HepG2 (cell line): Measurements from ENCODE around the gene SLC28A1. TPM values are rescaled to one million over a fixed set of nuclear protein-coding genes. Genes with fewer than 3 reads are reported as not detected.
A peak's percentile ranks its signal among the peaks of the same experiment; 100 is the strongest.

Experiments
- CCAR2 ChIP-seq: fragments of 200-400 bp; formaldehyde crosslinking; optimal IDR thresholded peaks from 2 replicates; pipeline ENCODE3; 2018; ENCODE audit warnings: low read depth, mild to moderate bottlenecking, low read length, moderate library complexity
- GTF2F1 ChIP-seq: fragments of 150-350 bp; IDR thresholded peaks from 2 replicates; pipeline ENCODE4 v1.6.1; 2014; ENCODE audit warnings: low read length
- MED1 ChIP-seq: sonication (generic); formaldehyde crosslinking; IDR thresholded peaks from 2 replicates; pipeline ENCODE4 v1.4.0; 2020; ENCODE audit warnings: missing genetic modification reagents
- NFIB ChIP-seq: sonication (generic); formaldehyde crosslinking; IDR thresholded peaks from 2 replicates; pipeline ENCODE4 v1.9.0; 2021; ENCODE audit warnings: missing genetic modification reagents, mild to moderate bottlenecking, borderline replicate concordance
- NR2F6 ChIP-seq, 2 experiments: IDR thresholded peaks; 2 replicates each; pipeline ENCODE4 v1.6.1; 2016; ENCODE audit warnings: antibody characterized with exemption in 1 of 2, mild to moderate bottlenecking in 1 of 2
- PCBP2 ChIP-seq: fragments of 200-400 bp; formaldehyde crosslinking; optimal IDR thresholded peaks from 2 replicates; pipeline ENCODE3; 2018; ENCODE audit warnings: low read length, low read depth; ENCODE audit not compliant: poor library complexity, severe bottlenecking
- RAD21 ChIP-seq: fragments of 450-650 bp; formaldehyde crosslinking; IDR thresholded peaks from 2 replicates; pipeline ENCODE4 v1.5.0; 2020; ENCODE audit warnings: mild to moderate bottlenecking
- RXRB ChIP-seq: IDR thresholded peaks from 2 replicates; pipeline ENCODE4 v1.6.1; 2016; ENCODE audit warnings: borderline replicate concordance, missing genetic modification reagents, missing compliant biosample characterization
- SIN3A ChIP-seq: IDR thresholded peaks from 2 replicates; pipeline ENCODE4 v1.6.1; 2011; ENCODE audit warnings: low read depth, mild to moderate bottlenecking, control low read depth, low read length, borderline replicate concordance
- SP4 ChIP-seq: sonication (generic); formaldehyde crosslinking; IDR thresholded peaks from 2 replicates; pipeline ENCODE4 v1.8.1; 2023; ENCODE audit warnings: mild to moderate bottlenecking, missing genetic modification reagents
- STAG1 ChIP-seq: sonication (generic); formaldehyde crosslinking; IDR thresholded peaks from 2 replicates; pipeline ENCODE4 v1.4.0; 2020; ENCODE audit warnings: missing genetic modification reagents
- TARDBP ChIP-seq: sonication (generic); formaldehyde crosslinking; IDR thresholded peaks from 2 replicates; pipeline ENCODE4 v1.8.0; 2022; ENCODE audit warnings: mild to moderate bottlenecking, missing genetic modification reagents
- ZBTB20 ChIP-seq: sonication (generic); formaldehyde crosslinking; IDR thresholded peaks from 2 replicates; pipeline ENCODE4 v1.8.1; 2023; ENCODE audit warnings: missing genetic modification reagents, low read depth, mild to moderate bottlenecking, borderline replicate concordance
- ZNF124 ChIP-seq: sonication (generic); formaldehyde crosslinking; IDR thresholded peaks from 2 replicates; pipeline ENCODE4 v1.4.0; 2020; ENCODE audit warnings: missing genetic modification reagents
- ZNF205 ChIP-seq: IDR thresholded peaks from 2 replicates; pipeline ENCODE4 v1.6.1; 2018; ENCODE audit warnings: missing biosample characterization, missing genetic modification reagents
- ZNF317 ChIP-seq: sonication (generic); formaldehyde crosslinking; IDR thresholded peaks from 2 replicates; pipeline ENCODE4 v1.5.0; 2020; ENCODE audit warnings: mild to moderate bottlenecking, missing genetic modification reagents
- ZNF501 ChIP-seq: sonication (generic); formaldehyde crosslinking; IDR thresholded peaks from 2 replicates; pipeline ENCODE4 v1.5.1; 2020; ENCODE audit warnings: mild to moderate bottlenecking, moderate library complexity, missing genetic modification reagents
- ZNF577 ChIP-seq: sonication (generic); formaldehyde crosslinking; IDR thresholded peaks from 2 replicates; pipeline ENCODE4 v1.4.0; 2020; ENCODE audit warnings: mild to moderate bottlenecking, low read depth, missing genetic modification reagents, borderline replicate concordance
- ZNF724P ChIP-seq: sonication (generic); formaldehyde crosslinking; IDR thresholded peaks from 2 replicates; pipeline ENCODE4 v1.8.0; 2022; ENCODE audit warnings: missing genetic modification reagents, borderline replicate concordance
- ZNF891 ChIP-seq: sonication (generic); formaldehyde crosslinking; IDR thresholded peaks from 2 replicates; pipeline ENCODE4 v1.5.0; 2020; ENCODE audit warnings: mild to moderate bottlenecking, missing genetic modification reagents
- ZSCAN29 ChIP-seq: sonication (generic); formaldehyde crosslinking; conservative IDR thresholded peaks from 2 replicates; pipeline ENCODE4 v1.4.0; 2020; ENCODE audit warnings: mild to moderate bottlenecking, missing genetic modification reagents
- polyA plus RNA-seq, 8 experiments: library from polyadenylated mRNA; depleted of rRNA in 3 of 8; stranded (reverse) in 7 of 8; unstranded in 1 of 8; fragments of >200 nt; fragmentation: Illumina TruSeq in 4 of 8; extraction: Trizol in 4 of 8; gene quantifications; 2 replicates each; pipeline versions ENCODE4 v1.2.1 to v1.2.3, GENCODE V29; 2011 to 2016; ENCODE audit warnings: low read depth in 4 of 8, missing spikeins in 1 of 8, mixed read lengths in 1 of 8; ENCODE audit not compliant: insufficient read depth in 1 of 8
- total RNA-seq, 5 experiments: library from RNA; depleted of rRNA; stranded (reverse); fragments of >200 nt; fragmentation: Illumina TruSeq; extraction: Trizol; gene quantifications; 2 replicates each; pipeline ENCODE4 v1.2.3, GENCODE V29; 2016; ENCODE audit warnings: low read depth in 1 of 5
- TF ChIP-seq, protein P1 (sequence below): sonication (generic); formaldehyde crosslinking; IDR thresholded peaks from 2 replicates; pipeline ENCODE4 v1.5.1; 2020; ENCODE audit warnings: missing genetic modification reagents, mild to moderate bottlenecking, borderline replicate concordance
- TF ChIP-seq, protein P2 (sequence below): sonication (generic); formaldehyde crosslinking; IDR thresholded peaks from 2 replicates; pipeline ENCODE4 v1.4.0; 2020; ENCODE audit warnings: missing genetic modification reagents
- TF ChIP-seq, protein P3 (sequence below): sonication (generic); formaldehyde crosslinking; IDR thresholded peaks from 2 replicates; pipeline ENCODE4 v1.5.1; 2020; ENCODE audit warnings: mild to moderate bottlenecking, missing genetic modification reagents, borderline replicate concordance

Gene SLC28A1
- total and polyA plus RNA-seq, 2 of the 13 experiments (the other 11 are each of a cell fraction or from before 2014, with no cell fraction given): 0.31 to 5.8 TPM

DNA sequence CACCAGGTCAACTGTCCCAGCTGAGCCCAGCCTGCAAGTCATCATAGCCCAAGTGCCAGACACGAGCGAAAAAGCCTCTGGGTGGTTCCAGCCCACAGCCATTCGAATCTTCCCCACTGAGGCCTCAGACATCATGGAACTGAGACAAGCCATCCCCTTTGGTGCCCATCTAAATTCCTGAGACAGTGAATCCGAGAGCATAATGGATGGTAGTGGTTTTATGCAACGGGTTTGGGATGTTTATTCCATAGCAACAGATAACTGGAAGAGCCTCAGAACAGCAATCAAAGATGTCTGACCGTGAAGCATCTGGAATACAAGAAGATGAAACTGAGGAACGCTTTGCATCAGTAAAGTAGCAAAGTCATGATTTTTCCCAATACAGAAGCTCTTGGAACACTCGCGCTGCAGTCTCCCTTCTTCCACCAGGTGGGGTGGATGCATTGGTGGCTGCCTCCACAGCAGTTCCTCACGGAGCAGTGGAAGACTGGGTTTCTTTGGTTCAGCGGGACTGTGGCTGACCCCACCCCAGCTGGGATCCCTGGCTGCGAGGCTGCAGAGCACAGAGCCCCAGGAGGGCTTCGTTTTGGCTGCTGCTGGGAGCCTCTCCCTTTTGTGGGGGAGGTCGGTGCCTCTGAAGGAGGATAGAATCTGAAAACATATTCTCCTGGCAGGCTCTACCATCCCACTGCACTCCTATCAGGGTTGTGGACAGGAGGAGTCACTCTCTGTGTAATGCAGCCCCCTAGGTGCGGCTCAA lies 70.8 kb downstream of the SLC28A1 start (continued):
- TF ChIP-seq, protein P1, sequence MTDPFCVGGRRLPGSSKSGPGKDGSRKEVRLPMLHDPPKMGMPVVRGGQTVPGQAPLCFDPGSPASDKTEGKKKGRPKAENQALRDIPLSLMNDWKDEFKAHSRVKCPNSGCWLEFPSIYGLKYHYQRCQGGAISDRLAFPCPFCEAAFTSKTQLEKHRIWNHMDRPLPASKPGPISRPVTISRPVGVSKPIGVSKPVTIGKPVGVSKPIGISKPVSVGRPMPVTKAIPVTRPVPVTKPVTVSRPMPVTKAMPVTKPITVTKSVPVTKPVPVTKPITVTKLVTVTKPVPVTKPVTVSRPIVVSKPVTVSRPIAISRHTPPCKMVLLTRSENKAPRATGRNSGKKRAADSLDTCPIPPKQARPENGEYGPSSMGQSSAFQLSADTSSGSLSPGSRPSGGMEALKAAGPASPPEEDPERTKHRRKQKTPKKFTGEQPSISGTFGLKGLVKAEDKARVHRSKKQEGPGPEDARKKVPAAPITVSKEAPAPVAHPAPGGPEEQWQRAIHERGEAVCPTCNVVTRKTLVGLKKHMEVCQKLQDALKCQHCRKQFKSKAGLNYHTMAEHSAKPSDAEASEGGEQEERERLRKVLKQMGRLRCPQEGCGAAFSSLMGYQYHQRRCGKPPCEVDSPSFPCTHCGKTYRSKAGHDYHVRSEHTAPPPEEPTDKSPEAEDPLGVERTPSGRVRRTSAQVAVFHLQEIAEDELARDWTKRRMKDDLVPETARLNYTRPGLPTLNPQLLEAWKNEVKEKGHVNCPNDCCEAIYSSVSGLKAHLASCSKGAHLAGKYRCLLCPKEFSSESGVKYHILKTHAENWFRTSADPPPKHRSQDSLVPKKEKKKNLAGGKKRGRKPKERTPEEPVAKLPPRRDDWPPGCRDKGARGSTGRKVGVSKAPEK (CRISPR knock-in tag): peak; percentile 73; the same call in 1 of the 2 replicates
- TF ChIP-seq ZNF124 (CRISPR knock-in tag): 0 out of 2 replicates have a peak, but pooled peaks have one; percentile 30
- TF ChIP-seq ZNF724P (CRISPR knock-in tag): no peak
- TF ChIP-seq, protein P2, sequence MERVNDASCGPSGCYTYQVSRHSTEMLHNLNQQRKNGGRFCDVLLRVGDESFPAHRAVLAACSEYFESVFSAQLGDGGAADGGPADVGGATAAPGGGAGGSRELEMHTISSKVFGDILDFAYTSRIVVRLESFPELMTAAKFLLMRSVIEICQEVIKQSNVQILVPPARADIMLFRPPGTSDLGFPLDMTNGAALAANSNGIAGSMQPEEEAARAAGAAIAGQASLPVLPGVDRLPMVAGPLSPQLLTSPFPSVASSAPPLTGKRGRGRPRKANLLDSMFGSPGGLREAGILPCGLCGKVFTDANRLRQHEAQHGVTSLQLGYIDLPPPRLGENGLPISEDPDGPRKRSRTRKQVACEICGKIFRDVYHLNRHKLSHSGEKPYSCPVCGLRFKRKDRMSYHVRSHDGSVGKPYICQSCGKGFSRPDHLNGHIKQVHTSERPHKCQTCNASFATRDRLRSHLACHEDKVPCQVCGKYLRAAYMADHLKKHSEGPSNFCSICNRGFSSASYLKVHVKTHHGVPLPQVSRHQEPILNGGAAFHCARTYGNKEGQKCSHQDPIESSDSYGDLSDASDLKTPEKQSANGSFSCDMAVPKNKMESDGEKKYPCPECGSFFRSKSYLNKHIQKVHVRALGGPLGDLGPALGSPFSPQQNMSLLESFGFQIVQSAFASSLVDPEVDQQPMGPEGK: 0 out of 2 replicates have a peak, but pooled peaks have one; percentile 38
- 0 out of 2 replicates have a peak, but pooled peaks have one; percentile 41 for TF ChIP-seq ZNF891
- TF ChIP-seq MED1 (CRISPR knock-in tag): 0 out of 2 replicates have a peak, but pooled peaks have one; percentile 23
- peak; percentile 82 for TF ChIP-seq ZNF501 (CRISPR knock-in tag)
- peak; percentile 88 for TF ChIP-seq RAD21
- 0 out of 2 replicates have a peak, but pooled peaks have one; percentile 42 for TF ChIP-seq ZNF317 (CRISPR knock-in tag)
- 0 out of 2 replicates have a peak, but pooled peaks have one; percentile 55 for TF ChIP-seq ZBTB20 (CRISPR knock-in tag)
- 0 out of 2 replicates have a peak, but pooled peaks have one; percentile 21 for TF ChIP-seq ZNF205 (CRISPR knock-in tag)
- TF ChIP-seq, protein P3, sequence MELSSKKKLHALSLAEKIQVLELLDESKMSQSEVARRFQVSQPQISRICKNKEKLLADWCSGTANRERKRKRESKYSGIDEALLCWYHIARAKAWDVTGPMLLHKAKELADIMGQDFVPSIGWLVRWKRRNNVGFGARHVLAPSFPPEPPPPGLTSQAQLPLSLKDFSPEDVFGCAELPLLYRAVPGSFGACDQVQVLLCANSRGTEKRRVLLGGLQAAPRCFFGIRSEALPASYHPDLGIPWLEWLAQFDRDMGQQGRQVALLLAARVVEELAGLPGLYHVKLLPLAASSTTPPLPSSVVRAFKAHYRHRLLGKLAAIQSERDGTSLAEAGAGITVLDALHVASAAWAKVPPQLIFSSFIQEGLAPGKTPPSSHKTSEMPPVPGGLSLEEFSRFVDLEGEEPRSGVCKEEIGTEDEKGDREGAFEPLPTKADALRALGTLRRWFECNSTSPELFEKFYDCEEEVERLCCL (CRISPR knock-in tag): peak; percentile 72; the same call in 1 of the 2 replicates
- no peak for TF ChIP-seq TARDBP (CRISPR knock-in tag)
- peak; percentile 42; the same call in 1 of the 2 replicates for TF ChIP-seq RXRB (CRISPR knock-in tag)
- no peak for TF ChIP-seq ZSCAN29 (CRISPR knock-in tag)
- TF ChIP-seq PCBP2: no peak
- no peak for TF ChIP-seq ZNF577 (CRISPR knock-in tag)
- TF ChIP-seq CCAR2: no peak
- TF ChIP-seq SIN3A: no peak
- no peak for TF ChIP-seq NR2F6 (IDR thresholded peaks at IDR 0.05)
- 0 out of 2 replicates have a peak, but pooled peaks have one; percentile 27 for TF ChIP-seq NR2F6 (CRISPR knock-in tag; IDR thresholded peaks at IDR 0.05)
- TF ChIP-seq NFIB (CRISPR knock-in tag): no peak
- no peak for TF ChIP-seq GTF2F1
- peak; percentile 95 for TF ChIP-seq STAG1
- 0 out of 2 replicates have a peak, but pooled peaks have one; percentile 19 for TF ChIP-seq SP4
